Measurements from ENCODE around the gene DPH7.
"Not testable (repeated sequence)": the region's sequence is repeated elsewhere in the genome, so short reads cannot be mapped to it uniquely, and the experiment has no call there.

DPH7 gene

DNA sequence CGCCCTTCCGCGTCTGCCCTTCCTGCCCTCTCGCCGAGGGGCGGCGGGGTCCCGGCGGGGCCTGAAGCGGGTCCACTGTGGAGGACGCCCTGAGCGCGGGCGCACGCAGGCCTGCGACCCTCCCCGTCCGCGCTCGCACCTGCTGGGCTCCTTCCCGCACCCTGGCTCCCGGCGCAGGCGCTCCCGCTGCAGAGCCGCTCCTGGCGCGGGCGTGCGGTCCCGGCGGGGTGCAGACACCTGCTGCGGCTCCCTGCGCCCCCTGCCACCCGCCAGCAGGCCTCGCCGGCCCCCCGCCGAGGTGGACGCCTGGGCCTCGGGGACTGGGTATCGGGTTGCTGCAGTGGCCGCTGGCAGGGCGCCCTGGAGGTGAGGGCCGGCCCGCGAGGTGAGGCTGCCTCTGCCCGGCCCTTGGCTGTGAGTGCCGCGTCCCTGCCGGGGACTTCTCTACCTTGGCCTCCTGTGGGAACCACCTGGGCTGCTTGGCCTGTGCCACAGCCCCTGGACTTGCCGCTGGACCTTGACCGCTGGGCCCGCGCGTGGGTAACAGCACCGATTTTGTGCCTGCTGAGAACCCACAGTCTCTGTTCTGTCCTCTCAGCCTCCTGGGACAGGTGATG is 27.4 kb upstream of the DPH7 start:
- no peak for DNase-seq

- DNase-seq = peak; percentile 54
Observed at GRCh38 chr9:137605121-137606004, 26.6 kb upstream of the DPH7 start, which contains the start of gene ARRDC1. Gene ARRDC1, plus strand, starts transcription at chr9:137605686. Its CDS starts 32 bp downstream, at chr9:137605718.

- DNase-seq = no peak
Observed at GRCh38 chr9:137604345-137605086, 25.8 kb upstream of the DPH7 start.

GRCh38 chr9:137603879-137604278 is 25.2 kb upstream of the DPH7 start:
- no peak for DNase-seq

DNA sequence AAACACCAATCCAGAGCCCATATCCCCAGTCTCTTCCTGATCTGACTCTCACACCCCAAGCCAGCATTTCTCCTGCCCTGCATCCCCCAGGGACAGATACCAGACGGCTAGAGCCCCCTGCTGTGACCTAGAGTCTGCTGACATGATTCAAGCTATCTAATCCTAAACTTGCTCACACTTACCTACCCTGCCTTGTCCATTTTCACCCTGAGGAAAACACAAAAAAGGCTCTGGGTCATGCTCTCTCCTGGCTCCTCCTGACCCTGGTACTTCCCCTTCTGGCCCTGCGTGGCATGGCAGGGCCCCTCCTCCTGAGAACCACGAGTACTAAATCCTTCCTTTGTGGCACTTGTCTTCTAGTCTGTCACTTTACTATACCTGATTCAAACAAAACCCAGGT is 23.9 kb upstream of the DPH7 start:
- no peak for DNase-seq

GRCh38 chr9:137598943-137599342 is 20.2 kb upstream of the DPH7 start:
- no peak for DNase-seq

- not testable (repeated sequence) for DNase-seq
Observed at GRCh38 chr9:137596577-137596976, 17.9 kb upstream of the DPH7 start.

DNA sequence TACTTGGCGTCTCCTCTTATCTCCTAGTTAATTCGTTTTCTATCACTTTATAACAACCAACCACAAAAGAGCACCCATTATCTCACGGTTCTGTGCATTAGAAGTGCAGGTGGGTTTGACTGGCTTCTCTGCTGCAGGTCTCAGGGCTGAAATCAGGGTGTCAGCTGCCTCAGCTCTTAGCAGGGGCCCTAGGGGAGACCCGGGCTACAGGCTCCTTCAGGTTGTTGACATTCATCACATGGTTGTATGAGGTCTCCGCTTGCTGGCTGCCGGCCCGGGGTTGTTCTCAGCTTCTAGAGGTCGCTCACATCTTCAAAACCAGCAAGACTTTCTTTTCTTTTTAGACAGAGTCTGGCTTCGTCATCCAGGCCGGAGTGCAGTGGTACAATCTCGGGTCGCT is 14.5 kb upstream of the DPH7 start:
- DNase-seq = no peak

GRCh38 chr9:137592767-137593166 is 14.0 kb upstream of the DPH7 start:
- DNase-seq = no peak

DNA sequence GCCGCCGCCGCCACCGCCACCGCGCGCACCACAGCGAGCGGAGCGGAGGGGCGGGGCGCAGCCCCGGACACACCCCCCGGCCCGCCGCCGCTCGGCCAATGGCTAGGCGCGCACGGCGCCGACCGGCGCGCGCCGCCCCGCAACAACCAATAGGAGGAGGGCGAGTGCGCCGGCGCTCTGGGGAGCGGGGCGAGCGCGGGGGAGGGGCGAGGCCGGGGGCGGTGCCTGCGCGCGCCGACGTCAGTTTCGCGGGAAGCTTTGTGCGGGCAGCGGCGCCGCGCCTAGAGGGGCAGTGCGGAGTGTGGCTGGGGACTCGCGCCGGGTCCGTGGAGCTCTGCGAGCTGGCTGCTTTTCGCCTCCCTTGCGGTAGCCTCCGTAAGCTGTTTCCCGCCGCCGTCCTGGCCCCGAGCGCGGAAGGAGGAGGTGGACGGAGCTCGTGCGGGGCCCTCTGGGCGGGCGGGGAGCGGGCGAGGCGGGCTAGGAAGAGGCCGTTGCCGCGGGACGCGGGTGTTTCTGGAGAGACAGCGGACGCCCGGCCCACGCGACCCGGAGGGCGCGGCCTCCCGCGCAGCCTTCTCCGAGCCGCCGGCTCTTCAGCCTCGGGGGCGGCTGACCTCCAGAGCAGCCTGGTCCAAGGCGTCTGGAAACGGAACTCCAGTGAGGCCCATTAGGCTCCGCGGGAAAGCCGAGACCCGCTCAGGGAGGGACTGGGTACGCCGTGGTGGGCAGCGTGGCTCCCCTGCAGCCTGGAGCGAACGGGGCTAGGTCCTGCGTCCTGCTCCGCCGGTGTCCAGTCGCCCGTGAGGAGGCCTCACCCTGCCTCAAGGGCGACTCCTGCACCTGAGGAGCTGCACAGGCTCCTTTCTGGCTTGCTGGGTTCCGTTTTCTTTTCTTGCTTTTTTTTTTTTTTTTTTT is 12.0 kb upstream of the DPH7 start, which contains the start of gene ZMYND19:
Gene ZMYND19, minus strand, starts transcription at position 44 of the 915 bp plus-strand sequence. CDS start 249 bp downstream, outside the sequence.
- DNase-seq = peak; percentile 23

- DNase-seq = no peak
Observed at GRCh38 chr9:137590123-137590468, 11.4 kb upstream of the DPH7 start.

- no peak for DNase-seq
Observed at GRCh38 chr9:137589441-137590122, 10.9 kb upstream of the DPH7 start.

DNA sequence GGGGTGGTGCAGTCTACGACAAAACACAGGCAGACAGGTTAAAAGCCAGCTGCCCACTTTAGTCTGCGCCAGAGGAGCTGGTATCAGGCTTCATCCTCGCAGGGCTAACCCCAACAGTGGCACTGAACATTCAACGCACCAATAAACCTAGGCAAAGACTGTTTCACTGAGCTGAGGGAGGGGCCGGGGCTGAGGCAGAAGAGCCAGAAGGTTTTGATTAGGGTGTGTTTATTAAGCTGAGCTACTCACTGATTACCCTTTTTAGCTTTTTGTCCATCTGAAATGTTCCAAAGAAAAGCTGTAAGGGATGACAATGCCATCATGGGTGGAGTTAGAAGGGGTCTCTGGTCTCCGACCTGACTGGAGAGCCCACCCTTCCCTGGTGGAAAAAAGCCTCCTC is 10.2 kb upstream of the DPH7 start:
- DNase-seq = no peak

GRCh38 chr9:137588311-137588710 is 9.6 kb upstream of the DPH7 start:
- DNase-seq = no peak

DNA sequence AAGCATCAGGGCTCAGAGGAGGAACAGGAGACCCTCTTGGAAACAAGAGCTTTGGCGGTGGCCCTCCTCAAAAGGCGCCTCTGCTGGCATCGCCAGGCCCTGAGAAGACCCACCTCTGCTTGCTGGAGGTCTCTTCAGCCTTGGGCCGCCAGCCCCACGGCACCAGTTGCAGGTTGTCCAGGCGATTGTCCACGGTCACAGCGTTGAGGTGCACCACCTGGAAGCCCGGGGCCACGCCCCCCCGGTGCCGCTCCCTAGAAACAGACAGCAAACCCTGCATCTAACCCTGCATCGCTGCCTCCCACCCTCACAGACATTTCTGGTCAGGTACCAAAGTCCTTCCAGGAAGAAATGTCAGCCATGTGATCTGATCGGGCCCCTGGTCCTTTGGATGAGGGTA is 8.1 kb upstream of the DPH7 start:
- no peak for DNase-seq

GRCh38 chr9:137583957-137584356 is 5.2 kb upstream of the DPH7 start:
- no peak for DNase-seq

GRCh38 chr9:137583347-137583746 is 4.6 kb upstream of the DPH7 start:
- DNase-seq = no peak

- DNase-seq = no peak
Observed at GRCh38 chr9:137582286-137582860, 3.6 kb upstream of the DPH7 start.

- DNase-seq = no peak
Observed at GRCh38 chr9:137581361-137582285, 2.9 kb upstream of the DPH7 start.

DNA sequence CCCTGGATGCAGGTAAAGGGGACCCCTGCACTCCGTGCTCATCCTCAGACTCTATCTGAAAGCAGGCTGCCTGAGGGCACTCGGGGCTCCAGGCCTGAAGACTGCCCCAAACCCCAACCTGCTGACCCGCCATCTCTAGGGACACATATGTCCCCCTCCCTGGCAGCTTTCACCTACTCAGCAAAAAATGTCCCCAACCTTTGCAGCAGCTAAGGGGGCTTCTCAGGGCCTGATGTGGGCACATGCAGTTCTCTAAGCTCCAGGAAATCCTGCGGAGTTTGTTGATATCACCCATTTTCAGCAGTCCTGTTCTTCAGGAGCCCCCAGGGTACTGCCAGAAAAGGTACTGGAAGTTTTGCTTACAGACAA is 2.2 kb upstream of the DPH7 start:
- no peak for DNase-seq

Measured in DMS 273 treated with DMSO at 0.1 percent for 48 hours (cell line).